Smooth muscle cell (in vitro differentiated cells): Measurements from ENCODE around the gene LHFPL5. TPM values are rescaled to one million over a fixed set of nuclear protein-coding genes. Genes with fewer than 3 reads are reported as not detected.

Source experiments
- DNase-seq: peaks from one replicate; lab custom pipeline; 2025; ENCODE audit not compliant: unreplicated experiment; lab: John Stamatoyannopoulos, UW
- H2AFZ ChIP-seq: fragments of 200-600 bp; sonication (generic); 2 replicates; pipeline ENCODE4 v1.6.0; 2016; ENCODE audit warnings: antibody characterized with exemption, low read depth, mild to moderate bottlenecking
- H3F3A ChIP-seq: fragments of 200-600 bp; sonication (generic); 2 replicates; pipeline ENCODE4 v1.6.0; 2017; ENCODE audit warnings: antibody characterized with exemption, low read depth
- H3K27ac ChIP-seq: fragments of 200-600 bp; sonication (generic); 2 replicates; pipeline ENCODE4 v1.5.1; 2016; ENCODE audit warnings: low read depth, mild to moderate bottlenecking
- H3K27me3 ChIP-seq: fragments of 200-600 bp; sonication (generic); 2 replicates; pipeline ENCODE4 v1.6.1; 2016; ENCODE audit warnings: low read depth, mild to moderate bottlenecking
- H3K36me3 ChIP-seq: fragments of 200-600 bp; sonication (generic); 2 replicates; pipeline ENCODE4 v1.5.1; 2016; ENCODE audit warnings: low read depth
- H3K4me1 ChIP-seq: fragments of 200-600 bp; sonication (generic); 2 replicates; pipeline ENCODE4 v1.5.1; 2016; ENCODE audit warnings: low read depth
- H3K4me2 ChIP-seq: fragments of 200-600 bp; sonication (generic); 2 replicates; pipeline ENCODE4 v1.6.0; 2016; ENCODE audit warnings: mild to moderate bottlenecking
- H3K4me3 ChIP-seq: fragments of 200-600 bp; sonication (generic); 2 replicates; pipeline ENCODE4 v1.5.1; 2016; ENCODE audit warnings: mild to moderate bottlenecking
- H3K79me2 ChIP-seq: fragments of 200-600 bp; sonication (generic); 2 replicates; pipeline ENCODE4 v1.6.0; 2016; ENCODE audit warnings: low read depth, mild to moderate bottlenecking
- H3K9ac ChIP-seq: fragments of 200-600 bp; sonication (generic); 2 replicates; pipeline ENCODE4 v1.6.0; 2016; ENCODE audit warnings: low read depth
- H3K9me3 ChIP-seq: fragments of 200-600 bp; sonication (generic); replicated peaks from 2 replicates; pipeline ENCODE4 v1.5.1; 2016; ENCODE audit warnings: low read depth
- H4K20me1 ChIP-seq: fragments of 200-600 bp; sonication (generic); 2 replicates; pipeline ENCODE4 v1.6.0; 2016; ENCODE audit warnings: low read depth
- WGBS: methylation state at CpG from one replicate; pipeline ENCODE4 v1.1.7; 2016; ENCODE audit warnings: low lambda C conversion rate; 5-methylcytosine and 5-hydroxymethylcytosine counted together
- polyA plus RNA-seq: library from polyadenylated mRNA; unstranded; fragments of >200 nt; fragmentation: Nextera tagmentation; extraction: Ambion mirVana; gene quantifications from 2 replicates; pipeline ENCODE4 v1.2.1, GENCODE V29; 2016
- total RNA-seq: library from RNA; depleted of rRNA; stranded (reverse); fragments of >200 nt; gene quantifications from 2 replicates; pipeline ENCODE4 v1.2.3, GENCODE V29; 2014
- TF ChIP-seq, protein P1 (sequence below): fragments of 200-600 bp; sonication (generic); IDR thresholded peaks from 2 replicates; pipeline ENCODE4 v1.5.1; 2017; ENCODE audit warnings: borderline replicate concordance, mild to moderate bottlenecking, antibody characterized with exemption; ENCODE audit not compliant: insufficient read depth, poor library complexity, severe bottlenecking

The LHFPL5 gene
- total and polyA plus RNA-seq, 2 experiments from 2014 or later, result not detected

DNA sequence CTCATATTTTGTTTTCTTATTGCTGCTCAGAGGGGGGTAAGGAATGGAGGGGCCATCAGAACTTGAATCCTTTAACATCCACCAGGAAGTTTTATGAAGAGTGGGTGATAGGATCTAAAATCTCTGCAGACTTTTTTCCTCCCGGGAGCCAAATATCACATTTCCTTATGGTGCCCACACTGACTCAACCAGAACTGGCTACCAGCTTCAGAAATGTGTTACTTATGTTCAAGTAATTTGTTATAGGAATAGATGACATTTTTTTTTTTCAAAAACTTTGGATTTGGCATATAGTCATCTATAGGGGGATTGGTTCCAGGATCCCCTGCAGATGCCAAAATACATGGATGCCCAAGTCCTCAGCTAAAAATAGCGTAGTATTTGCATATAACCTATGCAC is 18.4 kb downstream of the LHFPL5 start:
- Histone ChIP-seq H3K79me2 (no peaks in the 10 kb centered on the region), H3K9me3 (no peaks in the 10 kb centered on the region), H3K4me1 (no peaks in the 10 kb centered on the region), H3K27ac (no peak overlapping the region), H3K4me2 (no peak overlapping the region), H4K20me1 (no peaks in the 10 kb centered on the region), H3K4me3 (no peak overlapping the region), H3K36me3 (no peaks in the 10 kb centered on the region), H3F3A (no peaks in the 10 kb centered on the region), H3K27me3 (no peaks in the 10 kb centered on the region), H2AFZ (no peak overlapping the region), H3K9ac (no peak overlapping the region)
- no peak for DNase-seq
- TF ChIP-seq, protein P1, sequence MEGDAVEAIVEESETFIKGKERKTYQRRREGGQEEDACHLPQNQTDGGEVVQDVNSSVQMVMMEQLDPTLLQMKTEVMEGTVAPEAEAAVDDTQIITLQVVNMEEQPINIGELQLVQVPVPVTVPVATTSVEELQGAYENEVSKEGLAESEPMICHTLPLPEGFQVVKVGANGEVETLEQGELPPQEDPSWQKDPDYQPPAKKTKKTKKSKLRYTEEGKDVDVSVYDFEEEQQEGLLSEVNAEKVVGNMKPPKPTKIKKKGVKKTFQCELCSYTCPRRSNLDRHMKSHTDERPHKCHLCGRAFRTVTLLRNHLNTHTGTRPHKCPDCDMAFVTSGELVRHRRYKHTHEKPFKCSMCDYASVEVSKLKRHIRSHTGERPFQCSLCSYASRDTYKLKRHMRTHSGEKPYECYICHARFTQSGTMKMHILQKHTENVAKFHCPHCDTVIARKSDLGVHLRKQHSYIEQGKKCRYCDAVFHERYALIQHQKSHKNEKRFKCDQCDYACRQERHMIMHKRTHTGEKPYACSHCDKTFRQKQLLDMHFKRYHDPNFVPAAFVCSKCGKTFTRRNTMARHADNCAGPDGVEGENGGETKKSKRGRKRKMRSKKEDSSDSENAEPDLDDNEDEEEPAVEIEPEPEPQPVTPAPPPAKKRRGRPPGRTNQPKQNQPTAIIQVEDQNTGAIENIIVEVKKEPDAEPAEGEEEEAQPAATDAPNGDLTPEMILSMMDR, result no peak
- 92% methylated on average over 2 of the region's 2 CpGs for WGBS

GRCh38 chr6:35824552-35825192 is 19.5 kb downstream of the LHFPL5 start:
- H4K20me1 ChIP-seq, result no peaks in the 10 kb centered on the region

GRCh38 chr6:35829306-35829705 is 24.2 kb downstream of the LHFPL5 start:
- Histone ChIP-seq H4K20me1 (no peaks in the 10 kb centered on the region), H3K9ac (no peak overlapping the region), H2AFZ (no peak overlapping the region), H3K9me3 (no peaks in the 10 kb centered on the region), H3K4me3 (no peak overlapping the region), H3K4me1 (no peaks in the 10 kb centered on the region), H3K36me3 (no peaks in the 10 kb centered on the region), H3K79me2 (no peaks in the 10 kb centered on the region), H3K27me3 (no peaks in the 10 kb centered on the region), H3K4me2 (no peak overlapping the region), H3F3A (peaks cover 7% of the 10 kb centered on the region), H3K27ac (no peak overlapping the region)
- WGBS, result 96% methylated on average over 5 of the region's 5 CpGs
- no peak for DNase-seq
- TF ChIP-seq, protein P1, result no peak

More at GRCh38 chr6:35824552-35825192, 19.5 kb downstream of the LHFPL5 start:
- no peak overlapping the region for H3K27ac ChIP-seq
- H3K9me3 ChIP-seq, result no peaks in the 10 kb centered on the region
- H3K4me1 ChIP-seq, result no peaks in the 10 kb centered on the region
- WGBS, result 89% methylated on average over 5 of the region's 5 CpGs
- no peak overlapping the region for H3K9ac ChIP-seq
- no peak overlapping the region for H2AFZ ChIP-seq
- no peak for DNase-seq
- no peaks in the 10 kb centered on the region for H3K79me2 ChIP-seq
- no peaks in the 10 kb centered on the region for H3F3A ChIP-seq
- TF ChIP-seq, protein P1, result no peak
- H3K4me2 ChIP-seq, result no peak overlapping the region
- no peak overlapping the region for H3K4me3 ChIP-seq
- H3K36me3 ChIP-seq, result no peaks in the 10 kb centered on the region
- no peaks in the 10 kb centered on the region for H3K27me3 ChIP-seq

- Histone ChIP-seq H3K4me3 (no peak overlapping the region), H3K27me3 (no peaks in the 10 kb centered on the region), H3K9me3 (no peaks in the 10 kb centered on the region), H4K20me1 (no peaks in the 10 kb centered on the region), H2AFZ (no peak overlapping the region), H3F3A (peaks cover 7% of the 10 kb centered on the region), H3K27ac (no peak overlapping the region), H3K79me2 (no peaks in the 10 kb centered on the region), H3K36me3 (no peaks in the 10 kb centered on the region), H3K4me2 (no peak overlapping the region), H3K4me1 (no peaks in the 10 kb centered on the region), H3K9ac (no peak overlapping the region)
- TF ChIP-seq, protein P1, result no peak
- 95% methylated on average over 5 of the region's 5 CpGs for WGBS
- DNase-seq, result no peak
These were observed 26.3 kb downstream of the LHFPL5 start for GRCh38 chr6:35831257-35832007.
